Measurements from ENCODE around the gene TBX20.
"Not testable (repeated sequence)": the region's sequence is repeated elsewhere in the genome, so short reads cannot be mapped to it uniquely, and the experiment has no call there.

TBX20 gene

GRCh38 chr7:35215063-35215462 is 38.8 kb downstream of the TBX20 start:
- DNase-seq, result not testable (repeated sequence)

DNA sequence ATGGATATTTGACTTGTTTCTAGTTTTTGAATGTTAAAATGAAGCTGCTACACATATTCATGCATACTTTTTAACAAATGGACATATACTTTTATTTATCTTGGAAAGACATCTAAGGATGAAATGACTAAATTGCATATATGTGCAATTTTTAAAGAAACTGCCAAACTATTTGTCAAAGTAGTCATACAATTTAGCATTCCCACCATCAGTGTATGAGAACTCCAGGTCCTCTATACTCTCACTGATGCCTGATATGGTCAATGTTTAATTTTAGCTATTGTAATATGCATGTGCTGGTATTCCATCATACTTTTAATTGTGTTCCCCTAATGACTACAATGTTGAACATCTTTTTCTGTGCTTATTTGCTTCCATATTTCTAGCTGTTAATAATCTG is 47.0 kb downstream of the TBX20 start:
- DNase-seq, result not testable (repeated sequence)

DNA sequence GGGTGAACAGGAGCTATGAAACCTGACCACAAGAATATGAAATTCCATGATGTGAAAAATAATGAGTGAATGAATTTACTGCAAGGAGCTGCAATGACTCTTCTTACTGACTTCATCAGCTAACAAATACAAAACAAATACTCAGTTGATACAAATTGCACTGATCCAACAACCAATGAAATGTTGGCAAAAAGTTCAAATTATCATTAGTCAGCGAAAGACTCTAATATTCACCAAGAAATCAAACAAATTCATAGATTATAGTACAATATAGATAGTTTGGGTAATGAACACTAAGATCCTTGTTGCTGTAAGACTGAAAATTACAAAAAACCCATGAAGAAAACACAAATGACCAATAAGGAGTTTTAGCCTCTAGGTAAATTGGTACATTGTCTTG is 49.0 kb downstream of the TBX20 start:
- DNase-seq, result not testable (repeated sequence)

- not testable (repeated sequence) for DNase-seq
Measured at GRCh38 chr7:35204031-35204430, 49.9 kb downstream of the TBX20 start.

DNA sequence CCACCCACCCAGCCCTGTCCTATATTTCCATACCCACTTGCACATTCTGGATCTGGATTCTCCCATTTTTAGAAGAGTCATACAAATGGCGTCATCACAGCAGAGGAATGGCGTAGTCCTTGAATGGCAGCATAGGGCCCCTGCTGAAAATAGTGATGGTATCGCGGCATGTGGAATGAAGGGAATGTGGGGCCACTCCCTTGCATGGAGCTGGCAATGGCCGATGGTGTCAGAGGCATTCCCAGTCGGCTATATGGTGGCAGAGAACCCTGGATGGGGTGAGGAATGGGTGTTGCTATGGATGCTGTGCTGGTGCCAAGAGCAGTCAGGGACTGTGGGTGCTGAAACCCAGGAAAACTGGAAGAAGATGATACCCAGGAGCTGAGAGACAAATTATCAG is 51.5 kb downstream of the TBX20 start:
- DNase-seq, result not testable (repeated sequence)

GRCh38 chr7:35200170-35200569 is 53.7 kb downstream of the TBX20 start:
- DNase-seq, result not testable (repeated sequence)

- DNase-seq, result not testable (repeated sequence)
Measured at GRCh38 chr7:35198370-35199140, 55.3 kb downstream of the TBX20 start.

GRCh38 chr7:35191571-35191970 is 62.3 kb downstream of the TBX20 start:
- DNase-seq, result not testable (repeated sequence)

GRCh38 chr7:35190146-35190773 is 63.6 kb downstream of the TBX20 start:
- not testable (repeated sequence) for DNase-seq

GRCh38 chr7:35186751-35187150 is 67.1 kb downstream of the TBX20 start:
- DNase-seq, result not testable (repeated sequence)

- DNase-seq, result no peak
Measured at GRCh38 chr7:35185908-35186731, 67.8 kb downstream of the TBX20 start.

- DNase-seq, result not testable (repeated sequence)
Measured at GRCh38 chr7:35185578-35185907, 68.4 kb downstream of the TBX20 start.

DNA sequence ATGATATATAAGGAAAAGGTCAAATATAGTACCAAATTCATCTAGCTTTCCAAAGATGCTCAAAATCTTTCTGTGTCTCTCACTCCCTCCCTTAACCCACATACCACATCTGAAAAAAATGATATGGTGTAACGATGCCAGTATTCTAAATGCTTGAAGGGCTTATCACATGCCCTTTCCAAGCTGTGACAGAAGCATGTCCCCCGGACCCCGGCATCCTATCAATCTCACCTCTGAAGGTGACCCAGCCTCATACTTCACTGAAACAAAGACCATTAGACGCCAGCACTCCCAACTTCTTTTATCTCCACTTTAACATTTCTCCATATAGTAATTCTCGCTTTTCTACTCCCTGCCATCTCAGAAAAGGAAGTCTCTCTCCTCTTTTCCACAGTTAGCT is 68.9 kb downstream of the TBX20 start:
- not testable (repeated sequence) for DNase-seq

GRCh38 chr7:35183873-35184503 is 69.9 kb downstream of the TBX20 start:
- not testable (repeated sequence) for DNase-seq

GRCh38 chr7:35180665-35181064 is 73.2 kb downstream of the TBX20 start:
- not testable (repeated sequence) for DNase-seq

GRCh38 chr7:35173176-35173575 is 80.7 kb downstream of the TBX20 start:
- DNase-seq, result not testable (repeated sequence)

DNA sequence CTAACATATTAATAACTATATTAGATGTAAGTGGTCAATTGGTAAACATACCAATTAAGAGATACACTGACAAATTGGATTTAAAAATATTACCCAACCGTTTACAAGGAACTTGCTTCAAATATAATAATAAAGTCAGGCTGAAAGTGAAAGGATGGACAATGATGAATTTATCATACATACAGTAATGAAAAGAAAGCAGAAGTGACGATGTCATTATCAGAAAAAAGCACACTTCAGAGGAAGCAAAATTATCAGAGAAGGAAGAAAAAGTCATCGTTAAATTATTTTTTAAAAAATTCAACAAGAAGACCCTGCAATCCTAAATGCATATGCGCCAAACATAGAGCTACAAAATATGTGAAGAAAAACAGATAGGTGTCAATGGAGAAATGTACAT is 81.8 kb downstream of the TBX20 start:
- not testable (repeated sequence) for DNase-seq

GRCh38 chr7:35167658-35168057 is 86.2 kb downstream of the TBX20 start:
- not testable (repeated sequence) for DNase-seq

DNA sequence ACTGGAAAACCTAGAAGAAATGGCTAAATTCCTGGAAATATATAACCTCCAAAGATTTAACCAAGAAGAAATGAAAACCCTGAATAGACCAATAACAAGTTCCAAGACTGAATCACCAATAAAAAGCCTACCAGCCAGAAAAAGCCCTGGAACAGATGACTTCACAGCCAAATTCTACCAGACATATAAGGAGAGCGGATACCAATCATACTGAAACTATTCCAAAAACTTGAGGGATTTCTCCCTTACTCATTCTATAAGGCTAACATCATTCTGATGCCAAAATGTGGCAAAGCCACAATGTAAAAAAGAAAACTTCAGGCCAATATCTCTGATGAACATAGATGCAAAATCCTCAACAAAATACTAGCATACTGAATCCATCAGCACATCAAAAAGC is 86.7 kb downstream of the TBX20 start:
- DNase-seq, result not testable (repeated sequence)

DNA sequence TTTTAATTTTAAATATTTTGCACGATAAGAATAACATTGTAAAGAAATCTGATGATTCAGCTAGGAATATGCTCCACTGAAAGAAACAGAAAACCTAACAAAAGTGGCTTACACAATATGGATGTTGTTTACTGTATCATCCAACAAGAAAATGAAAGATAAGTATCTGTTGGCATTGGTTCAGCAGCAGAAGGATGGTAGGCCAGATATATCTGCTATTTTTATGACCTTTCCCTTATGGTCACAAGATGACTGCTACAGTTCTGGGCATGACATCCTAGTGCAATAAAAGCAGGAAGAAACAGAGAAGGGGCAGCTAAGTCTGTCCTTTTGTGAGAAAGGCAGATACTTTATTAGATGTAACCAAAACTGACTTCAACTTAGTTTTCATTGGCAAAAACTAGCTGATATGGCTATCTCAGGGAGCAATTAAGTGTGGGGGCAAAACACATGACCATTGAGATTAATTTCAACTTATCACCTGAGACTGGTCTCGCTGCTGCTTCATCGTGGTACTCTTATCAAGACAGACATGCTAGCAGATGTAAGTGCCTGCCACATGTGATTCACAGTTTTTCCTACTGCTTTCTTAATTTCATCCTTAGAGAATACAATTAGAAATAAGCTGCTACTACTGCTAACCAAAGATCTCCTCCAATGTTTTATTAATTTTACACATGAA is 92.7 kb downstream of the TBX20 start:
- not testable (repeated sequence) for DNase-seq

Measured in activated CD8-positive, alpha-beta memory T cell treated with anti-CD3 and anti-CD28 coated beads, Interleukin-2, amount 50 U/mL, for 4 hours (primary cell).